Loucy (cell line): Measurements from ENCODE around the gene CCNF.

Experiments used
- H2AFZ ChIP-seq: fragments of 200-600 bp; sonication (generic); 2 replicates; pipeline ENCODE4 v1.6.0; 2016; ENCODE audit warnings: antibody characterized with exemption, mild to moderate bottlenecking, low read length, moderate library complexity
- H3F3A ChIP-seq: fragments of 200-600 bp; 2 replicates; pipeline ENCODE4 v1.6.0; 2016; ENCODE audit warnings: antibody characterized with exemption, low read depth, mild to moderate bottlenecking
- H3K27me3 ChIP-seq: fragments of 200-600 bp; sonication (generic); 2 replicates; pipeline ENCODE4 v1.6.1; 2014; ENCODE audit warnings: low read length, mild to moderate bottlenecking; ENCODE audit not compliant: insufficient read depth, poor library complexity, severe bottlenecking
- H3K36me3 ChIP-seq: fragments of 200-600 bp; sonication (generic); 2 replicates; pipeline ENCODE4 v1.6.1; 2016; ENCODE audit warnings: low read length; ENCODE audit not compliant: insufficient read depth
- H3K4me1 ChIP-seq: fragments of 200-600 bp; sonication (generic); 2 replicates; pipeline ENCODE4 v1.5.1; 2014; ENCODE audit warnings: low read length, mild to moderate bottlenecking; ENCODE audit not compliant: insufficient read depth, poor library complexity, severe bottlenecking
- H3K4me2 ChIP-seq: fragments of 200-600 bp; sonication (generic); 2 replicates; pipeline ENCODE4 v1.6.0; 2014; ENCODE audit warnings: antibody characterized with exemption, low read length, low read depth, mild to moderate bottlenecking; ENCODE audit not compliant: poor library complexity, severe bottlenecking
- H3K4me3 ChIP-seq: fragments of 200-600 bp; sonication (generic); 2 replicates; pipeline ENCODE4 v1.5.1; 2014; ENCODE audit warnings: low read length, mild to moderate bottlenecking, mixed read lengths; ENCODE audit not compliant: poor library complexity, severe bottlenecking
- H3K79me2 ChIP-seq: fragments of 200-600 bp; sonication (generic); 2 replicates; pipeline ENCODE4 v1.6.1; 2014; ENCODE audit warnings: low read length; ENCODE audit not compliant: insufficient read depth
- H3K9ac ChIP-seq: fragments of 200-600 bp; sonication (generic); 2 replicates; pipeline ENCODE4 v1.6.0; 2014; ENCODE audit warnings: mild to moderate bottlenecking, low read depth, low read length, moderate library complexity; ENCODE audit not compliant: poor library complexity, severe bottlenecking
- H3K9me2 ChIP-seq: fragments of 200-600 bp; sonication (generic); replicated peaks from 2 replicates; pipeline ENCODE4 v1.6.1; 2016; ENCODE audit warnings: low read depth, low read length, mixed read lengths
- H3K9me3 ChIP-seq: fragments of 200-600 bp; sonication (generic); 2 replicates; pipeline ENCODE4 v1.6.1; 2014; ENCODE audit warnings: mild to moderate bottlenecking, antibody characterized with exemption, low read length, low read depth; ENCODE audit not compliant: insufficient read depth
- H4K20me1 ChIP-seq: fragments of 200-600 bp; sonication (generic); 2 replicates; pipeline ENCODE4 v1.6.0; 2014; ENCODE audit warnings: antibody characterized with exemption, low read length, mild to moderate bottlenecking; ENCODE audit not compliant: insufficient read depth, poor library complexity, severe bottlenecking
- EZH2phosphoT487 ChIP-seq: fragments of 200-600 bp; IDR thresholded peaks from 2 replicates; pipeline ENCODE4 v1.6.1; 2018; ENCODE audit warnings: antibody characterized with exemption, mild to moderate bottlenecking, moderate library complexity, borderline replicate concordance
- TF ChIP-seq, protein P1 (sequence below): fragments of 200-600 bp; sonication (generic); conservative IDR thresholded peaks from 2 replicates; pipeline ENCODE4 v1.5.1; 2014; ENCODE audit warnings: mild to moderate bottlenecking, antibody characterized with exemption, low read length

CCNF gene

DNA sequence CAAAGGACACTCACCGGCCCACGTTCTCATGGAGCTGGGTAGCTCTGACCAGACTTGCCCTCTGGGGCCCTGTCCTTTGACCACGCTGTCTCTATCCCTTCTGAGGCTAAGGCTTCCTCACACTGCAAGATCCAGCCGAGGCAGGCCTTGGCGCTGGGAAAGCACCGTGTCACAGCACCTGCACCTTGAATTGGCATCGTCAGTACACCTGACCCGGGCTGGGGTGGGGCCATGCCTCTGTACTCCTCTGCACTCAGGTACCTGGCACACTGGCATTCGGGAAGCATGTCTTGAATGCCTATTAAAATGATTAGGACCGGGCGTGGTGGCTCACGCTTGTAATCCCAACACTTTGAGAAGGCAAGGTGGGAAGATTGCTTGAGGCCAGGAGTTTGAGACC, 51.7 kb downstream of the CCNF start:
- Histone ChIP-seq H3K27me3 (no peaks in the 10 kb centered on the region), H3K4me3 (no peak overlapping the region), H2AFZ (no peak overlapping the region), H3K79me2 (peaks cover 41% of the 10 kb centered on the region), H3K4me2 (no peak overlapping the region), H3K9ac (no peak overlapping the region), H3F3A (no peaks in the 10 kb centered on the region), H3K9me2 (no peaks in the 10 kb centered on the region), H3K36me3 (no peaks in the 10 kb centered on the region), H3K4me1 (peaks cover 10% of the 10 kb centered on the region), H3K9me3 (no peaks in the 10 kb centered on the region), H4K20me1 (peaks cover 6% of the 10 kb centered on the region)
- no peak for TF ChIP-seq EZH2phosphoT487
- TF ChIP-seq, protein P1, sequence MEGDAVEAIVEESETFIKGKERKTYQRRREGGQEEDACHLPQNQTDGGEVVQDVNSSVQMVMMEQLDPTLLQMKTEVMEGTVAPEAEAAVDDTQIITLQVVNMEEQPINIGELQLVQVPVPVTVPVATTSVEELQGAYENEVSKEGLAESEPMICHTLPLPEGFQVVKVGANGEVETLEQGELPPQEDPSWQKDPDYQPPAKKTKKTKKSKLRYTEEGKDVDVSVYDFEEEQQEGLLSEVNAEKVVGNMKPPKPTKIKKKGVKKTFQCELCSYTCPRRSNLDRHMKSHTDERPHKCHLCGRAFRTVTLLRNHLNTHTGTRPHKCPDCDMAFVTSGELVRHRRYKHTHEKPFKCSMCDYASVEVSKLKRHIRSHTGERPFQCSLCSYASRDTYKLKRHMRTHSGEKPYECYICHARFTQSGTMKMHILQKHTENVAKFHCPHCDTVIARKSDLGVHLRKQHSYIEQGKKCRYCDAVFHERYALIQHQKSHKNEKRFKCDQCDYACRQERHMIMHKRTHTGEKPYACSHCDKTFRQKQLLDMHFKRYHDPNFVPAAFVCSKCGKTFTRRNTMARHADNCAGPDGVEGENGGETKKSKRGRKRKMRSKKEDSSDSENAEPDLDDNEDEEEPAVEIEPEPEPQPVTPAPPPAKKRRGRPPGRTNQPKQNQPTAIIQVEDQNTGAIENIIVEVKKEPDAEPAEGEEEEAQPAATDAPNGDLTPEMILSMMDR = no peak

GRCh38 chr16:2481676-2482075, 52.4 kb downstream of the CCNF start:
- Histone ChIP-seq H2AFZ (no peak overlapping the region), H3K9me3 (no peaks in the 10 kb centered on the region), H3K36me3 (no peaks in the 10 kb centered on the region), H3K79me2 (peaks cover 38% of the 10 kb centered on the region; the same call in 1 of the 2 replicates), H3K4me3 (no peak overlapping the region), H3F3A (no peaks in the 10 kb centered on the region), H4K20me1 (no peaks in the 10 kb centered on the region), H3K9ac (no peak overlapping the region), H3K4me2 (no peak overlapping the region), H3K27me3 (no peaks in the 10 kb centered on the region), H3K4me1 (peaks cover 4% of the 10 kb centered on the region), H3K9me2 (no peaks in the 10 kb centered on the region)
- TF ChIP-seq, protein P1 = no peak
- TF ChIP-seq EZH2phosphoT487 = no peak

- Histone ChIP-seq H3K4me2 (no peak overlapping the region), H4K20me1 (no peaks in the 10 kb centered on the region), H2AFZ (no peak overlapping the region), H3K79me2 (peaks cover 32% of the 10 kb centered on the region; the same call in 1 of the 2 replicates), H3K4me1 (peaks cover 3% of the 10 kb centered on the region), H3K27me3 (no peaks in the 10 kb centered on the region), H3K9me2 (no peaks in the 10 kb centered on the region), H3K36me3 (no peaks in the 10 kb centered on the region), H3K9ac (no peak overlapping the region), H3K4me3 (no peak overlapping the region), H3K9me3 (no peaks in the 10 kb centered on the region), H3F3A (no peaks in the 10 kb centered on the region)
- TF ChIP-seq EZH2phosphoT487 = no peak
- TF ChIP-seq, protein P1 = no peak
These were observed 53.0 kb downstream of the CCNF start for GRCh38 chr16:2482249-2482648.
